Embryonic facial prominence (tissue), 1 donor: ENCODE measurements around the gene GHDC.
"Not testable (repeated sequence)": the region's sequence is repeated elsewhere in the genome, so short reads cannot be mapped to it uniquely, and the experiment has no call there.

Experiments
- DNase-seq: peaks from one replicate; pipeline ENCODE4 v3.0.0-alpha.2; 2016; ENCODE audit errors: extremely low spot score

The GHDC gene

DNA sequence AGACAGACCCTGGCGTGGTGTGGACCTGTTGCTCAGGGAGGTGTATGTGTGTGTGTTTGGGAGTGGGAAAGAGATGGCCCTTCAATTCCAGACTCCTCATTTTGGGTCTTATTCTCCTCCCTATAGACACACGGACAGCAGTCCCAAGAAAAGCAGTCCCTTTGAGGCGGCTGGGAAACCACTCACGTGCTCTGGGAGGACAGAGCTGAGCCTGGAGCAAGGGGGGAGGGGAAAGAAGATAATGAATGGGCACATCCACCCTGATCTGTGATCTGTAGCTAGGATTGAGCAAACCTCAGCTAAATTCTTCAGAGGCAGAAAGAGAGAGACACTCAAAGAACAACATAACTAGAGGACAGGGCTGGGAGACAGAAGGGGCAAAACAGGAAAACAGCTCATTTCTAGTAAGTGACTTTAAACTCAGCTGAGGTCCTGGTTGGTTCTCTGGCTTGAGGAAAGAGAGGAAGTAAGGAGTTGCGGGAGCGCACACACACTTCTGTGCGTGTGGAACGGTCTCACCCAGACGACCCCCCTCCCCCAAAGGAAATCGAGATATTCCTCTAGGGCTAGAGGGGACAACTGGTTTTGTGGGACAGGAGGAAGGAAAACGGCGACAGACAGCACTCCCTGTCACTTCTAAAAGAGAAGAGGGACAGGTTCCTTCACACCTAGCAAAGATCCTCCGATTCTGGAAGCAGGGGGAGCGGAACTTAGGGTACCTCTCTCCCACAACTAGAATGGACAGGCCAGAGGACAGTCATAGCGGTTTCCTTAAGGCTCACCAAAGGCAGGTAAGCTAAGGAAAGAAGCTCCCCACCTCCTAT lies 40.2 kb downstream of the GHDC start:
- no peak for DNase-seq

DNA sequence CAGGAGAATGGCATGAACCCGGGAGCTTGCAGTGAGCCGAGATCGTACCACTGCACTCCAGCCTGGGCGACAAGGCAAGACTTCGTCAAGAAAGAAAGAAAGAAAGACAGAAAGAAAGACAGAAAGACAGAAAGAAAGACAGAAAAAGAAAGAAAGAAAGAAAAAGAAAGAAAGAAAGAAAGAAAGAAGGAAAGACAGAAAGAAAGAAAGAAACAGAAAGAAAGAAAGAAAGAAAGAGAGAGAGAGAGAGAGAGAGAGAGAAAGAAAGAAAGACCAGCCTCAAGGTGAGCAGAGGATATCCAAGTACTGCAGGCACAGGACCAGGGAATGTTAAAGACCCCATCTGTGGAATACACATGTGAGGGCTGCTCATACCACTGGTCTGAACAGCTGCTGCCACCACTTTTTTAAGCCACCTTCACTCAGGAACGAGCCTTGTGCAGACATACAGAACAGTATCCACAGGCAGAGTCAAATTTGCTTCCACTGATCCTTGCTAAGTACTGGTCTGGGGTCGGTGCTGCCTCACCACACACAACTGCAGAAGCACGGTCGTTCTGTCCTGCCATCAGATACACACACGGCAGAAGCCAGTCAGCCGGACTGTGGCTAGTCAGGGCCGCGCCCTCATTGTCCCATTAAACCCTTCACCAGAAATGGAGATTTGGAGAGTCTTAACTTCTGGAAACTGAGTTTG lies 47.2 kb downstream of the GHDC start:
- DNase-seq, result no peak

DNA sequence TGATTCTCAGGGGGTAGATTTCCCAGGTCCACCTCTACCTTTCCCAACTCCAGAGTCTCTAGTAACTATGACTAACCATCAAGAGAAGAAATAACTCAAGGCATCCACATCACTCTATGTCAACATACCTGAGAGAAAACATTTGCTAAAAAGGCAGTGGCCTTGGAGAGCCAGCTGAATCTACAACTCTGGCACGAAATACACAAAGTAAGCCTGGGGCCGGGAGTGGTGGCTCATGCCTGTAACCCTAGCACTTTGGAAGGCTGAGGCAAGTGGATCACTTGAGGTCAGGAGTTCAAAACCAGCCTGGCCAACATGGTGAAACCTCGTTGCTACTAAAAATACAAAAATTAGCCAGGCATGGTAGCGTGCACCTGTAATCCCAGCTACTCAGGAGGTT lies 51.2 kb downstream of the GHDC start:
- not testable (repeated sequence) for DNase-seq

DNA sequence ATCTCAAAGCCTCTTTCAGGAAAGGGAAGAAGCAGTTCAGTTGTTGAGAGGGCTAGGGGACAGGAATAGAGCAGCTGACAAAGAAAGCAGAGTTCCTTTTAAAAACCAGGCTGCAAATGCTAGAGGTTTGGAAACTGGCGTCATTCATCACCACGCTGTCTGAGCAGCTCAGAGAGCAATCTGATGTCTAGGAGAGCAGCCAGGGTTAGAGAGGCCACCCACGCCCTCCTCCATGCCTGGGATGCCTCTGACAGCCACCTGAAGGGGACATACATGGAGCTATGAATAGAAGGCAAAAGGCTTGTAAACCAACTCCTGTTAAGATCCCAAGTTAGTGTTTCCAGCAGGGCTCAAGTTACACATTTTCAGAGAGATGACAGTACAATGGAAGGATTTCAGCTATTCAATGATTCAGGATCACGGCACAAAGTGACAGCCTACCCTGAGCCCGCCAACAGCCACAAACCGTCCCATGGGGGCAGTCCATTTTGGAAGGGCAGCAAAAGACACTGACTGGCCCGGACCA lies 51.9 kb downstream of the GHDC start:
- no peak for DNase-seq

DNA sequence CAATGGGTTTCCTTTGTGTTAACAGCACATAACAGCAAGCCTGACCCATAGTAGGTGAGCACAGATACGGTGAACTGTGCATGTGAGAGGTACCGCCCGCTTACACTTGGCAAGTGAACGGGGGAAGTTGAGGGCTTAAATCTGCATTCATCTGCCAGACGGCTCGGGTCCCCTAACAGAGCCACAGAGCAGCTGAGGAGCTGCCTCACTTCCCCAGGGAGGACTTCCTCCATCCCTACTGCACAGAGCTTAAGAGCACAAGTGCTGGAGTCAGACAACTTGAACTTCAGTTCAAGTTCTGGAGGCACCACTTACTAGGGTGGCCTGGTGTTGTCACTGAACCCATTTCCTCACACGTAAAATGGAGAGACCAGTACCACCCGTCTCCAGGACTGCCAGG lies 52.9 kb downstream of the GHDC start:
- no peak for DNase-seq

DNA sequence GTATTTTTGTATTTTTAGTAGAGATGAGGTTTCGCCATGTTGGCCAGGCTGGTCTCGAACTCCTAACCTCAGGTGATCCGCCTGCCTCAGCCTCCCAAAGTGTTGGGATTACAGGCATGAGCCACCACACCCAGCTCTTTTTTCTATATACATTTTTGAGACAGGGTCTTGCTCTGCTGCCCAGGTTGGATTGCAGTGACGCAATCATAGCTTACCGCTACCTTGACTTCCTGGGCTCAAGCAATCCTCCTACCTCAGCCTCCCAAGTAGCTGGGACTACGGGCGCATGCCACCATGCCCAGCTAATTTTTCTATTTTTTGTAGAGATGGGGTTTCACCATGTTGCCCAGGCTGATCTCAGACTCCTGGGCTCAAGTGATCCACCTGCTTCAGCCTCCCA lies 53.6 kb downstream of the GHDC start:
- not testable (repeated sequence) for DNase-seq
